Stimulated activated CD4-positive, alpha-beta T cell treated with anti-CD3 and anti-CD28 coated beads, Interleukin-1b, Interleukin-23, amount 100 ng/mL, for 1 hour (primary cell): ENCODE measurements around the gene SPATA1.
"Not testable (repeated sequence)": the region's sequence is repeated elsewhere in the genome, so short reads cannot be mapped to it uniquely, and the experiment has no call there.

ENCODE experiments used
- DNase-seq, 2 donors: peaks; one replicate each; pipeline ENCODE4 v3.0.0-alpha.2; 2020; ENCODE audit warnings: low read depth in 2 of 2

Gene SPATA1

GRCh38 chr1:84594959-84595358 lies 88.8 kb downstream of the SPATA1 start:
- not testable (repeated sequence) for DNase-seq

DNA sequence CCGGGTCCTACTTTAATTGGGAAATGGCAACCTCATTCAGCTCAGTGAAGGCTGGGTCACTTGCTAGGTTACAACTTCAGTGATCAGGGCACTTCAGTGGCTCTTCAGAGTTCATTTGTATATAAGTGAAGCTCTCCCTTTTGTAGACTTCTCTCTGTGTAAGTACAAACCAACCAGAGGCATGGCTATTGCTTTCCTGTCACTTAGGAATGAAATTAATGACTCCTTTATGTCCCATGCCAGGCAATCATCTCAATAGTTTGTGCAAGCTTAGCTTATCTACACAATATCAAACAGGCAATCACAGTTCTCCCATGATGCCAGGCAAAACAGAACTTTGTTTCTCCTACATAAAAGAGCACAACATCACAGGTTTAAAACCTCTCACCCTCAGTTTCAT lies 90.8 kb downstream of the SPATA1 start:
- DNase-seq, result no peak

- DNase-seq, result no peak
Measured at GRCh38 chr1:84598418-84598817, 92.2 kb downstream of the SPATA1 start.

DNA sequence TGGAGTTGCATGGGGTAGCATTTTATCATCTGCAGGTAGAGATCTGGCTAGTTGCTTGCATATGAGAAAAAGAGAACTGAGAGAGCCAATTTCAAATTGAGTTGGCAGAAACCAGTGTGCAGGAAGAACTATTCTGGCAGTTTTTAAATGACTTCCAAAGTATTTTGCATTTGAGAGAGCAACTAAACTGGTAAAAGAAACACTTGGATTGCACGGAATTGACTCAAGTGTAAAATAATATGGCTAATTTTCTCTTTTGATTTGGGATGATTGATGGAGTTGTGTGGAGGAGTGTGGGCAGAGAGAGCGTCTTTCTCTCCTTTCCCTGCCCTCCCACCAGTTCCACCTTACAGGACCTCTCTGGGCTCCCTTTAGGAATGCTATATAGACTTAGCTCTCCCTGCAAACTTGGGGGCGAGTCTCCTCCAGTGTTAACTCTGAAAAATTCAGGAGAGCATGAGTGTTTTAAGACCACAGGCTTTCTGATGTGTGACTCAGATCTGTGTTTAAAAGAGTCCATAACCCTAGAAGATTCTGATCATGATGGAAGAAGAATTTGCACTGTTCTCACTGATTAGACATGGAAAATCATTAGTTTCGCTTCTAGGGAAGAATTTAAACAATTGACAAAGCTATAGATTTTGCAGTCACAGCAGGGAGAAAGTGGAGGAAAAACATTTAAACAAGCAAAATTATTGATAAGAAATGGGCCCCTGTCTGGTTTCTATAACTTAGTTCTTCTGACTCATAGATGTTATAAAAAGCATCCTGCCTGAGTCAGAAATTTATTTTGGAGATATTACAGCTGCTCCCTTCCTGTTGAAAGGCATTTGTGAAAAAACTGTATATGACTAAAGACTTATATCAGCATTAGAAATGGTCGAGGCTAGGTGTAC lies 92.9 kb downstream of the SPATA1 start:
- no peak for DNase-seq

- no peak for DNase-seq
Measured at GRCh38 chr1:84600796-84601195, 94.6 kb downstream of the SPATA1 start.

GRCh38 chr1:84603223-84603622 lies 97.0 kb downstream of the SPATA1 start:
- DNase-seq, result no peak

DNA sequence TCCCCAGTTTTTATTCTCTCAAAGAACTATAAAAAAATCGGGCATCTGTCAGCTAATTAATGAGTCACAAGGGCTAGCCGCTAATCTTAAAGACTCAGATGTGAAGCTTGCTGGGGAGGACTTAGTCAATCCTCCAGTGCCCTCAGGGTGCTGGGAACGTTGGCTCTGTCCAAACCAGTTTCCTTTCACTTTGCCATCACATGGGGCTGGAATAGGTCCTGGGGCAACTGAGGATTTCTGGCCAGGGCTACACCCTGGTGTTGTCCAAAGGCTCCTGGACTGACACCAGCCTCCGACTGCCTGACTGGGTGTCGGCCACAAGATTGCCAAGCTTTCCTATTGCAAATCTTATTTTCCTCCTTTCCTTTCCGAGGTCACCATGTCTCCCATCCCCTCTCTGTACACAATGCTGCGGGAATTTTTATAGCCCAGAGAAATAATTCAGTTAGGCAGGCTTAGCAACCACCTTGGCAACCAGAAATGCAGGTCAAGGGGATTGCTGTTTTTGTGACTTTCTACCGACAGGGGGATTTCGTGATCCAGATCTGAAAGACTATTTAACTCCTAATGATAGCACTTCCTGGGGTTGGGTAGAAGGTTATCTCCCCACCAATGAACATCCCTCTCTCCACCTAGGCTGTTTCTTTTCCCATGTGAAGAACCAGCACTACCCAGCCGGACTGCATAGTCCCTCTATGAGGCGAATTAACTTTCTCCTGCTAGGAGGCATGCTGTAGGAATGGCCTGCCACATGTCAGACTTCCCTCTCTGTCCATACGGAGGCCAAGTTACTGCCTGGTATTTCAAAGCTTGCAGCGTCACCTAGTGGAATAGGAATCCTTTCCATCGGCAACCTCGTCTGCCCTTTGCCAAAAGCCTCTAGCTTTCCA lies 98.0 kb downstream of the SPATA1 start:
- DNase-seq, result no peak

- DNase-seq, result no peak
Measured at GRCh38 chr1:84605157-84605556, 99.0 kb downstream of the SPATA1 start.

GRCh38 chr1:84606977-84607376 lies 100.8 kb downstream of the SPATA1 start:
- no peak for DNase-seq

DNA sequence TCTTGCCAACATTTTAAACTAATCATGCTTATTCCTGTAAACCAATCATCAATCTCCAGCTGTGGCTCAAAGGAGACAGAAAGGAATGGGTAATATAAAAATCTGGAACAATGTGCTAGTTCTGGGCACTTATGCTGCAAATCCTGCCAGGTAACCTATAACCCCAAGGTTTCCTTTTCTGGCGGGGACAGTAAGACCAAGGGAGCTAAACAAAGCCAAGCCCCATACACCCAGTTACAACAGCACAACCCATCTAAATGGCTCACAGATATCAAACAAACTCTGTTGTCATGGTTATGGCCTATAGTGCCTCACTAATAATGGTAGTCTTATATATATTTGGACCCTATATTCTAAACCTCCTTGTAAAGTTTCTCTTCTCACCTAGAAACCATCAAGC lies 104.9 kb downstream of the SPATA1 start:
- no peak for DNase-seq

GRCh38 chr1:84611796-84612195 lies 105.6 kb downstream of the SPATA1 start:
- DNase-seq, result no peak

- no peak for DNase-seq
Measured at GRCh38 chr1:84613026-84613425, 106.8 kb downstream of the SPATA1 start.

- DNase-seq, result no peak
Measured at GRCh38 chr1:84613887-84614286, 107.7 kb downstream of the SPATA1 start.

DNA sequence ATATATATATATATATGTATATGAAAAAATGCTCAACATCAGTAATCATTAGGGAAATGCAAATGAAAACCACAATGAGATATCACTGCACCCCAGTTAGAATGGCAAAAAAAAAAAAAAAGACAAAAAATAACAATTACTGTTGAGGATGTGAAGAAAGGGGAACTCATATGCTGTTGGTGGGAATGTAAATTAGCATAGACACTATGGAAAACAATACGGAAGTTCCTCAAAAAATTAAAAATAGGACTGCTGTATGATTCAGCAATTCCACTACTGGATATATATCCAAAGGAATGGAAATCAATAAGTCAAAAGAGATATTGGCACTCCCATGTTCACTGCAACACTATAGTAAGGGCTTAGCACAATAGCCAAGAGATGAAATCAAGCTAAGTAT lies 109.6 kb downstream of the SPATA1 start:
- no peak for DNase-seq
